H1 (cell line): ENCODE data around the gene CNST. TPM values are rescaled to one million over a fixed set of nuclear protein-coding genes. Genes with fewer than 3 reads are reported as not detected.

Experiments
- CTCF ChIA-PET: fragments of 300-600 bp; sonication (Branson Sonifier 250); formaldehyde crosslinking; loops from one replicate; lab custom pipeline; 2021; ENCODE audit not compliant: partially characterized antibody; lab: Charles Lee
- POLR2A ChIA-PET: fragments of 300-600 bp; sonication (Branson Sonifier 250); formaldehyde crosslinking; loops from one replicate; lab custom pipeline; 2021; ENCODE audit warnings: inconsistent platforms; ENCODE audit not compliant: partially characterized antibody; lab: Charles Lee
- DNase-seq, 2 experiments: peaks; one replicate each; pipeline versions ENCODE4 v3.0.0 to v3.0.0-alpha.2; 2010 to 2022; ENCODE audit warnings: low spot score in 2 of 2, low read depth in 1 of 2, mixed read lengths in 1 of 2
- FAIRE-seq: peaks from 2 replicates; lab custom pipeline; 2011; peaks lifted over from hg19 to GRCh38; lab: Jason Lieb, UNC
- H2AFZ ChIP-seq: 2 replicates; pipeline ENCODE4 v1.8.1; 2012; ENCODE audit warnings: low read length, inconsistent platforms
- H2AK5ac ChIP-seq: 2 replicates; pipeline ENCODE4 v1.6.1; 2013; ENCODE audit warnings: low read depth, low read length
- H2BK120ac ChIP-seq: replicated peaks from 2 replicates; pipeline ENCODE3; 2013; ENCODE audit warnings: low read depth, low read length, inconsistent platforms
- H2BK12ac ChIP-seq: 2 replicates; pipeline ENCODE4 v1.6.1; 2013; ENCODE audit warnings: low read depth, low read length
- H2BK15ac ChIP-seq: 2 replicates; pipeline ENCODE4 v1.6.1; 2013; ENCODE audit warnings: low read length
- H2BK20ac ChIP-seq: 2 replicates; pipeline ENCODE4 v1.6.1; 2013; ENCODE audit warnings: low read length
- H2BK5ac ChIP-seq: 2 replicates; pipeline ENCODE4 v1.6.1; 2013; ENCODE audit warnings: low read depth, low read length
- H3K14ac ChIP-seq: 2 replicates; pipeline ENCODE4 v1.6.1; 2013; ENCODE audit warnings: inconsistent platforms; ENCODE audit not compliant: insufficient read length
- H3K18ac ChIP-seq: 2 replicates; pipeline ENCODE4 v1.6.1; 2013; ENCODE audit warnings: low read length; ENCODE audit errors: extremely low read depth
- H3K23ac ChIP-seq: 2 replicates; pipeline ENCODE4 v1.6.1; 2013; ENCODE audit warnings: inconsistent platforms; ENCODE audit not compliant: insufficient read length
- H3K23me2 ChIP-seq: 2 replicates; pipeline ENCODE4 v1.6.1; 2013; ENCODE audit warnings: low read depth, low read length
- H3K27ac ChIP-seq: 2 replicates; pipeline ENCODE4 v1.6.1; 2011; ENCODE audit warnings: low read depth, low read length, inconsistent platforms
- H3K27me3 ChIP-seq, 4 experiments: replicated peaks in 1 of 4; 1 replicate in 1 of 4; 2 replicates in 3 of 4; pipeline versions ENCODE4 v1.6.1 to v1.8.1; 2011 to 2013; ENCODE audit warnings: low read length in 3 of 4, mild to moderate bottlenecking in 3 of 4, inconsistent platforms in 2 of 4, mixed read lengths in 2 of 4, moderate library complexity in 1 of 4; ENCODE audit not compliant: control insufficient read depth in 3 of 4, insufficient read depth in 3 of 4; ENCODE audit errors: extremely low read depth in 1 of 4
- H3K36me3 ChIP-seq, 4 experiments: 2 replicates each; pipeline versions ENCODE4 v1.6.1 to v1.8.1; 2011 to 2013; ENCODE audit warnings: mild to moderate bottlenecking in 4 of 4, low read length in 3 of 4, moderate library complexity in 2 of 4, control low read depth in 1 of 4, inconsistent platforms in 1 of 4; ENCODE audit not compliant: insufficient read depth in 4 of 4, control insufficient read depth in 2 of 4
- H3K4ac ChIP-seq: replicated peaks from 2 replicates; pipeline ENCODE3; 2013; ENCODE audit warnings: low read length, low read depth, mixed read lengths, inconsistent platforms; ENCODE audit not compliant: insufficient read length
- H3K4me1 ChIP-seq, 4 experiments: replicated peaks in 1 of 4; 1 replicate in 1 of 4; 2 replicates in 3 of 4; pipeline versions ENCODE4 v1.6.1 to v1.8.1; 2011 to 2013; ENCODE audit warnings: low read length in 3 of 4, inconsistent platforms in 2 of 4, mixed read lengths in 1 of 4; ENCODE audit not compliant: insufficient read depth in 4 of 4, control insufficient read depth in 3 of 4
- H3K4me2 ChIP-seq, 2 experiments: 2 replicates each; pipeline versions ENCODE4 v1.6.1 to v1.8.1; 2011 to 2013; ENCODE audit warnings: low read depth in 2 of 2, low read length in 2 of 2, control low read depth in 1 of 2, inconsistent platforms in 1 of 2, mild to moderate bottlenecking in 1 of 2; ENCODE audit not compliant: insufficient read depth in 1 of 2
- H3K4me3 ChIP-seq, 4 experiments: fragments of 200-600, 300-600 bp in 1 of 4; sonication (generic), shearing (Covaris generic), sonication (Bioruptor Twin) in 1 of 4; 2 replicates each; pipeline versions ENCODE4 v1.5.1 to v1.8.1; 2011 to 2016; ENCODE audit warnings: low read length in 4 of 4, low read depth in 3 of 4, control low read depth in 2 of 4, inconsistent platforms in 2 of 4, mild to moderate bottlenecking in 2 of 4, mixed read lengths in 1 of 4, moderate library complexity in 1 of 4; ENCODE audit not compliant: insufficient read depth in 2 of 4; ENCODE audit errors: extremely low read depth in 1 of 4
- H3K56ac ChIP-seq: replicated peaks from 2 replicates; pipeline ENCODE3; 2013; ENCODE audit warnings: low read depth, mild to moderate bottlenecking, mixed read lengths, low read length, inconsistent platforms; ENCODE audit not compliant: insufficient read length
- H3K79me1 ChIP-seq: 2 replicates; pipeline ENCODE4 v1.6.1; 2013; ENCODE audit warnings: low read depth, low read length, control low read depth
- H3K79me2 ChIP-seq, 2 experiments: 2 replicates each; pipeline versions ENCODE4 v1.6.1 to v1.8.1; 2012 to 2013; ENCODE audit warnings: low read length in 2 of 2, mild to moderate bottlenecking in 2 of 2, inconsistent platforms in 1 of 2; ENCODE audit not compliant: insufficient read depth in 2 of 2, control insufficient read depth in 1 of 2
- H3K9ac ChIP-seq, 4 experiments: replicated peaks in 1 of 4; 1 replicate in 1 of 4; 2 replicates in 3 of 4; pipeline versions ENCODE4 v1.6.1 to v1.8.1; 2011 to 2013; ENCODE audit warnings: low read depth in 3 of 4, low read length in 3 of 4, control low read depth in 2 of 4, mild to moderate bottlenecking in 2 of 4, moderate library complexity in 2 of 4, inconsistent platforms in 1 of 4; ENCODE audit errors: extremely low read depth in 1 of 4
- H3K9me3 ChIP-seq, 2 experiments: 2 replicates each; pipeline versions ENCODE4 v1.6.1 to v1.8.1; 2012 to 2013; ENCODE audit warnings: mild to moderate bottlenecking in 2 of 2, moderate library complexity in 2 of 2, control low read depth in 1 of 2, inconsistent platforms in 1 of 2, low read depth in 1 of 2, low read length in 1 of 2, mixed read lengths in 1 of 2; ENCODE audit not compliant: insufficient read depth in 2 of 2
- H4K20me1 ChIP-seq, 2 experiments: replicated peaks in 1 of 2; 2 replicates each; pipeline versions ENCODE3 to v1.8.1; 2011 to 2013; ENCODE audit warnings: inconsistent platforms in 2 of 2, low read length in 2 of 2, mild to moderate bottlenecking in 1 of 2; ENCODE audit not compliant: insufficient read depth in 2 of 2, control insufficient read depth in 1 of 2
- H4K5ac ChIP-seq: 2 replicates; pipeline ENCODE4 v1.6.1; 2013; ENCODE audit warnings: low read length, low read depth, mixed read lengths, inconsistent platforms; ENCODE audit not compliant: insufficient read length
- H4K8ac ChIP-seq: 2 replicates; pipeline ENCODE4 v1.8.0; 2013; ENCODE audit warnings: mild to moderate bottlenecking, moderate library complexity, low read length, inconsistent platforms; ENCODE audit not compliant: insufficient read depth; ENCODE audit errors: extremely low read depth
- H4K91ac ChIP-seq: replicated peaks from 2 replicates; pipeline ENCODE3; 2013; ENCODE audit warnings: low read length, mixed read lengths, inconsistent platforms; ENCODE audit not compliant: insufficient read length
- CREB1 ChIP-seq: IDR thresholded peaks from 2 replicates; pipeline ENCODE4 v1.6.1; 2012; ENCODE audit warnings: inconsistent platforms
- RAD21 ChIP-seq, 2 experiments: IDR thresholded peaks in 1 of 2; conservative IDR thresholded peaks in 1 of 2; 2 replicates each; pipeline ENCODE4 v1.6.1; 2011; ENCODE audit warnings: low read depth in 2 of 2, low read length in 2 of 2, improper control_type of control experiment in 1 of 2, inconsistent platforms in 1 of 2, mild to moderate bottlenecking in 1 of 2, moderate library complexity in 1 of 2
- RNF2 ChIP-seq: fragments of 200-900, 300-1000 bp; sonication (generic); IDR thresholded peaks from 2 replicates; pipeline ENCODE4 v1.7.1; 2016; ENCODE audit warnings: borderline replicate concordance, low read depth, mild to moderate bottlenecking, antibody characterized with exemption, low read length; ENCODE audit not compliant: poor library complexity, severe bottlenecking; ENCODE audit errors: missing control alignments
- SIN3A ChIP-seq, 2 experiments: IDR thresholded peaks in 1 of 2; conservative IDR thresholded peaks in 1 of 2; 2 replicates each; pipeline ENCODE4 v1.6.1; 2011 to 2012; ENCODE audit warnings: low read length in 2 of 2, improper control_type of control experiment in 1 of 2, low read depth in 1 of 2, mild to moderate bottlenecking in 1 of 2
- WGBS, 2 experiments: shearing (Covaris generic) in 1 of 2; methylation state at CpG; one replicate each; pipeline versions ENCODE4 v1.1.6 to v1.1.7; 2013 to 2015; ENCODE audit warnings: low lambda C conversion rate in 2 of 2, mixed read lengths in 2 of 2, inconsistent platforms in 1 of 2, low coverage in 1 of 2, missing lambda C conversion rate in 1 of 2; ENCODE audit not compliant: insufficient replicate concordance in 2 of 2, insufficient coverage in 1 of 2, insufficient read length in 1 of 2; ENCODE audit errors: extremely low coverage in 1 of 2, missing lambda C conversion rate in 1 of 2; 5-methylcytosine and 5-hydroxymethylcytosine counted together
- polyA plus RNA-seq, 7 experiments: library from polyadenylated mRNA; depleted of rRNA in 3 of 7; stranded (reverse) in 5 of 7; unstranded in 2 of 7; fragments of >200 nt in 5 of 7; fragments of 200-250 nt in 2 of 7; gene quantifications; 1 replicate in 5 of 7; 2 replicates in 1 of 7; 4 replicates in 1 of 7; pipeline versions ENCODE4 v1.2.1 to v1.2.3, GENCODE V29; 2011 to 2013; ENCODE audit warnings: missing spikeins in 2 of 7, mixed read lengths in 2 of 7
- total RNA-seq: library from RNA; stranded (reverse); fragmentation: NEBNext Ultra II Directional; extraction: Animal tissue kit (Norgen Biotek cat#: 25700); gene quantifications from 2 replicates; pipeline ENCODE4 v1.2.1, GENCODE V29; 2021

CNST gene
- total and polyA plus RNA-seq, 2 of the 8 experiments (the other 6 are each of a cell fraction or from before 2014, with no cell fraction given): 5.3 to 21.3 TPM

GRCh38 chr1:246582301-246583055, 16.2 kb downstream of the CNST start:
- H2BK120ac ChIP-seq: no peak overlapping the region
- no peak overlapping the region for H3K4me3 ChIP-seq
- H3K18ac ChIP-seq: no peak overlapping the region
- H3K9ac ChIP-seq: no peak overlapping the region
- no peak overlapping the region for H4K5ac ChIP-seq
- TF ChIP-seq SIN3A (conservative IDR thresholded peaks at IDR 0.05 in 1 of 2, IDR thresholded peaks at IDR 0.05 in 1 of 2; ENCODE audit: low read depth in 1 of 2, low read length in 2 of 2) (no peak), CREB1 (no peak), RAD21 (IDR thresholded peaks at IDR 0.05 in 1 of 2, conservative IDR thresholded peaks at IDR 0.05 in 1 of 2; ENCODE audit: low read depth in 2 of 2, low read length in 2 of 2) (no peak), RNF2 (no peak)
- TF ChIP-seq, all 59 proteins: peak for 0
- FAIRE-seq (no peak), DNase-seq (no peak)
- H3K23ac ChIP-seq: no peak overlapping the region
- no peak overlapping the region for H2BK15ac ChIP-seq
- H3K56ac ChIP-seq: no peak overlapping the region
- no peak overlapping the region for H2BK12ac ChIP-seq
- no peaks in the 10 kb centered on the region for H3K27me3 ChIP-seq
- H3K36me3 ChIP-seq: no peaks in the 10 kb centered on the region
- no peak overlapping the region for H4K8ac ChIP-seq
- ChIA-PET CTCF (interaction anchor here (0.6 to 1.6 kb wide), 3 partner anchors 41 to 107 kb away, joined by 3 to 4 read pairs (median 3); no protein-coding TSS in a partner anchor), POLR2A (interaction anchor here (0.8 kb wide), 1 partner anchor 142 kb away, joined by 3 read pairs; the partner anchor contains the start of gene SCCPDH)
- H3K4me2 ChIP-seq: no peak overlapping the region
- 89% methylated on average over 15 of the region's 17 CpGs; no CpG with 5 or more reads in 1 of the 2 experiments for WGBS, 2 experiments
- H3K79me2 ChIP-seq: peaks cover 0 to 22% of the 10 kb centered on the region in 2 experiments; a peak in 2 of 4 replicates
- no peak overlapping the region for H2AK5ac ChIP-seq
- H3K23me2 ChIP-seq: no peaks in the 10 kb centered on the region
- no peak overlapping the region for H3K4ac ChIP-seq
- H2BK20ac ChIP-seq: no peak overlapping the region
- H2AFZ ChIP-seq: no peak overlapping the region
- H3K79me1 ChIP-seq: no peaks in the 10 kb centered on the region; the same call in 1 of the 2 replicates
- H4K91ac ChIP-seq: no peak overlapping the region
- no peaks in the 10 kb centered on the region for H3K4me1 ChIP-seq
- H4K20me1 ChIP-seq: no peaks in the 10 kb centered on the region
- no peak overlapping the region for H3K27ac ChIP-seq
- H3K9me3 ChIP-seq: no peaks in the 10 kb centered on the region
- H3K14ac ChIP-seq: no peak overlapping the region
- H2BK5ac ChIP-seq: no peak overlapping the region
